ENCODE data around the gene ICAM2.

Gene ICAM2

GRCh38 chr17:63978272-63979200 lies 41.9 kb downstream of the ICAM2 start:
- H3K4me3 ChIP-seq (ENCODE audit: insufficient read depth, low read length, poor library complexity, severe bottlenecking): no peak overlapping the region
- no peaks in the 10 kb centered on the region for H3K27me3 ChIP-seq (ENCODE audit: low read length)
- no peaks in the 10 kb centered on the region for H3K36me3 ChIP-seq (ENCODE audit: low read length)
- H3K79me2 ChIP-seq (ENCODE audit: insufficient read depth, low read length): no peaks in the 10 kb centered on the region
- no peaks in the 10 kb centered on the region for H3K9me2 ChIP-seq (replicated peaks; ENCODE audit: insufficient read depth, low read length)
- TF ChIP-seq CTCF (IDR thresholded peaks at IDR 0.05; ENCODE audit: insufficient read depth, low read length, poor library complexity, severe bottlenecking): no peak
- TF ChIP-seq EZH2phosphoT487 (conservative IDR thresholded peaks at IDR 0.05; ENCODE audit: low read length): no peak
- no peaks in the 10 kb centered on the region for H4K20me1 ChIP-seq (ENCODE audit: low read depth, low read length)
- no peak overlapping the region for H3K9ac ChIP-seq (ENCODE audit: low read length)
- no peak overlapping the region for H3K4me2 ChIP-seq (ENCODE audit: low read depth, low read length, poor library complexity, severe bottlenecking)
- H3F3A ChIP-seq (ENCODE audit: insufficient read depth): no peaks in the 10 kb centered on the region
- H3K27ac ChIP-seq (ENCODE audit: low read depth, low read length): no peak overlapping the region
- no peaks in the 10 kb centered on the region for H3K9me3 ChIP-seq (ENCODE audit: insufficient read depth, low read length)
- H2AFZ ChIP-seq (ENCODE audit: low read depth, low read length, severe bottlenecking): no peak overlapping the region

DNA sequence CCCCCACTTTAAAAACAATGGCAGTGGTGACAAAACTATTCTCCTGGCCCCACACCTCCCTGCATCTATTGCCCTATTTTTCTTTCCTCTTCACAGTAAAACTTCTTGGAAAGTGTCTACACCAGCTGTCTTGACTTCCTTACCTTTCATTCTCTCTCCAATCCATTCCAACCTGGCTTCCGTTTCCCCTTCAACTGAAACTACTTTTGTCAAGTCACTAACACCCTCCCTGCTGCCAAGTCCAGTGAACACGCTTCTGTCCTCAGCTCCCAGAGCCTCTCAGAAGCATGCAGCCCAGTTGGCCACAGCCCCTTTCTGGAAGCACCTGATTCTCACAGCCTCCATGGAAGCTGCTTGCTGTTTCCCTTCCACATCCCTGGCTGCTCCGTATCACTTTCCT lies 43.7 kb downstream of the ICAM2 start:
- no peak overlapping the region for H3K4me3 ChIP-seq (ENCODE audit: insufficient read depth, low read length, poor library complexity, severe bottlenecking)

GRCh38 chr17:63975541-63976092 lies 44.8 kb downstream of the ICAM2 start:
- Histone ChIP-seq H3F3A (ENCODE audit: insufficient read depth) (no peaks in the 10 kb centered on the region), H3K79me2 (ENCODE audit: insufficient read depth, low read length) (no peaks in the 10 kb centered on the region), H3K27me3 (ENCODE audit: low read length) (no peaks in the 10 kb centered on the region), H3K27ac (ENCODE audit: low read depth, low read length) (no peak overlapping the region), H2AFZ (ENCODE audit: low read depth, low read length, severe bottlenecking) (no peak overlapping the region), H3K36me3 (ENCODE audit: low read length) (no peaks in the 10 kb centered on the region), H3K4me3 (ENCODE audit: insufficient read depth, low read length, poor library complexity, severe bottlenecking) (no peak overlapping the region), H4K20me1 (ENCODE audit: low read depth, low read length) (no peaks in the 10 kb centered on the region), H3K9me3 (ENCODE audit: insufficient read depth, low read length) (no peaks in the 10 kb centered on the region), H3K4me2 (ENCODE audit: low read depth, low read length, poor library complexity, severe bottlenecking) (no peak overlapping the region), H3K9ac (ENCODE audit: low read length) (no peak overlapping the region), H3K9me2 (replicated peaks; ENCODE audit: insufficient read depth, low read length) (no peaks in the 10 kb centered on the region)
- TF ChIP-seq EZH2phosphoT487 (conservative IDR thresholded peaks at IDR 0.05; ENCODE audit: low read length) (no peak), CTCF (IDR thresholded peaks at IDR 0.05; ENCODE audit: insufficient read depth, low read length, poor library complexity, severe bottlenecking) (no peak)

More for the DNA sequence above, 43.7 kb downstream of the ICAM2 start:
- Histone ChIP-seq H3F3A (ENCODE audit: insufficient read depth) (no peaks in the 10 kb centered on the region), H3K9ac (ENCODE audit: low read length) (no peak overlapping the region), H3K4me2 (ENCODE audit: low read depth, low read length, poor library complexity, severe bottlenecking) (no peak overlapping the region), H3K9me3 (ENCODE audit: insufficient read depth, low read length) (no peaks in the 10 kb centered on the region), H3K79me2 (ENCODE audit: insufficient read depth, low read length) (no peaks in the 10 kb centered on the region), H3K27me3 (ENCODE audit: low read length) (no peaks in the 10 kb centered on the region), H3K27ac (ENCODE audit: low read depth, low read length) (no peak overlapping the region), H2AFZ (ENCODE audit: low read depth, low read length, severe bottlenecking) (no peak overlapping the region), H3K9me2 (replicated peaks; ENCODE audit: insufficient read depth, low read length) (no peaks in the 10 kb centered on the region), H3K36me3 (ENCODE audit: low read length) (no peaks in the 10 kb centered on the region), H4K20me1 (ENCODE audit: low read depth, low read length) (no peaks in the 10 kb centered on the region)
- TF ChIP-seq EZH2phosphoT487 (conservative IDR thresholded peaks at IDR 0.05; ENCODE audit: low read length): no peak
- TF ChIP-seq CTCF (IDR thresholded peaks at IDR 0.05; ENCODE audit: insufficient read depth, low read length, poor library complexity, severe bottlenecking): no peak
